Adrenal gland (tissue), 12 donors: ENCODE measurements around the gene ZFYVE1. TPM values are rescaled to one million over a fixed set of nuclear protein-coding genes. Genes with fewer than 3 reads are reported as not detected.

Source experiments
- DNase-seq, 7 donors: peaks; one replicate each; pipeline ENCODE4 v3.0.0-alpha.2; 2019 to 2020
- H3K27ac ChIP-seq, 5 donors: fragments of 200-600 bp; sonication (generic) in 4 of 5; 1 replicate in 3 of 5; 2 replicates in 2 of 5; pipeline versions ENCODE4 v1.5.1 to v1.8.0; 2016 to 2020; ENCODE audit warnings: mild to moderate bottlenecking in 1 of 5
- H3K27me3 ChIP-seq: fragments of 200-600 bp; 2 replicates; pipeline ENCODE4 v1.8.0; 2021
- H3K36me3 ChIP-seq, 2 donors: fragments of 200-600 bp; replicated peaks in 1 of 2; 1 replicate in 1 of 2; 2 replicates in 1 of 2; pipeline versions ENCODE4 v1.5.1 to v1.8.0; 2018 to 2022
- H3K4me1 ChIP-seq, 2 donors: fragments of 200-600 bp; replicated peaks in 1 of 2; 1 replicate in 1 of 2; 2 replicates in 1 of 2; pipeline versions ENCODE4 v1.5.1 to v1.8.0; 2018 to 2021
- H3K4me3 ChIP-seq, 4 donors: fragments of 200-600 bp; sonication (generic) in 3 of 4; one replicate each; pipeline ENCODE4 v1.5.1; 2016 to 2018
- H3K9me3 ChIP-seq, 3 donors: fragments of 200-600 bp; sonication (generic) in 1 of 3; replicated peaks in 1 of 3; 1 replicate in 2 of 3; 2 replicates in 1 of 3; pipeline versions ENCODE4 v1.5.1 to v1.8.0; 2016 to 2021
- CTCF ChIP-seq, 6 experiments: fragments of 450-650 bp in 4 of 6; fragments of 200-600 bp in 2 of 6; sonication (generic) in 1 of 6; IDR thresholded peaks; 1 replicate in 5 of 6; 2 replicates in 1 of 6; pipeline versions ENCODE4 v1.5.1 to v1.8.0; 2016 to 2021; ENCODE audit warnings: antibody characterized with exemption in 6 of 6, mild to moderate bottlenecking in 2 of 6, moderate library complexity in 1 of 6
- POLR2A ChIP-seq, 2 donors: fragments of 450-650 bp; IDR thresholded peaks; one replicate each; pipeline ENCODE4 v1.6.1; 2017; ENCODE audit warnings: antibody characterized with exemption in 2 of 2, mild to moderate bottlenecking in 2 of 2, moderate library complexity in 1 of 2
- WGBS, 4 donors: extraction: QIAGEN DNeasy Blood & Tissue Kit in 2 of 4; methylation state at CpG; one replicate each; pipeline versions ENCODE4 v1.1.5 to v1.1.7; 2013 to 2017; 5-methylcytosine and 5-hydroxymethylcytosine counted together
- intact Hi-C, 2 donors: fragments of 100-400 bp; cut with DNase I; formaldehyde crosslinking; loops; one replicate each; pipeline versions ENCODE4 v1.14.1 to v1.15.0; 2022 to 2023
- polyA plus RNA-seq, 3 donors: library from polyadenylated mRNA; stranded (reverse); fragments of 200-250 nt in 2 of 3; fragments of 350-450 nt in 1 of 3; fragmentation: Illumina TruSeq in 1 of 3; extraction: RNeasy Lipid Tissue Mini Kit (QIAGEN cat#74804) in 1 of 3; gene quantifications; one replicate each; pipeline ENCODE4 v1.2.3, GENCODE V29; 2013 to 2014
- total RNA-seq, 9 donors: library from RNA; depleted of rRNA in 4 of 9; stranded (reverse); fragments of >200 nt in 4 of 9; fragments of 120-200 nt in 1 of 9; fragmentation: NEBNext Ultra II Directional in 1 of 9; extraction: Animal tissue kit (Norgen Biotek cat#: 25700) in 1 of 9; gene quantifications; one replicate each; pipeline versions ENCODE4 v1.1.0 to v1.2.4, GENCODE V29; 2013 to 2023
- donor health status: healthy with polysubstance abuse.
- donor health status: Bipolar disorder and iron deficiency.
- donor health status: DM: yes; HTN: yes; CAD: no.
- donor health status: DM: no; HTN: no; CAD: no.
- donor health status: DM: no; HTN: no; CAD: no.
- donor health status: DM: yes; HTN: yes; CAD: no.

ZFYVE1 gene
- total and polyA plus RNA-seq, 12 donors = 8.2 to 41.3 (median 26.5) TPM

- TF ChIP-seq CTCF (IDR thresholded peaks at IDR 0.05) (no peak), POLR2A (IDR thresholded peaks at IDR 0.05) (no peak)
- H3K36me3 ChIP-seq = peaks cover 0 to 7% of the 10 kb centered on the region in 2 donors
- peaks cover 21 to 30% of the 10 kb centered on the region in 2 donors for H3K4me1 ChIP-seq
- no peaks in the 10 kb centered on the region for H3K9me3 ChIP-seq
- intact Hi-C loops = no loop called here
- no peaks in the 10 kb centered on the region for H3K27me3 ChIP-seq
- H3K4me3 ChIP-seq = no peak overlapping the region
- WGBS, 4 donors = 82 to 93% (median 86%) methylated on average over 6 of the region's 6 CpGs
- H3K27ac ChIP-seq = no peak overlapping the region
- DNase-seq = no peak
Measured at GRCh38 chr14:73003681-73004080, 23.2 kb downstream of the ZFYVE1 start.

- peaks cover 0 to 28% of the 10 kb centered on the region in 2 donors for H3K36me3 ChIP-seq
- no peak for DNase-seq
Measured at GRCh38 chr14:73000073-73000472, 26.8 kb downstream of the ZFYVE1 start.

GRCh38 chr14:72999316-72999715 is 27.6 kb downstream of the ZFYVE1 start:
- TF ChIP-seq POLR2A (IDR thresholded peaks at IDR 0.05) (no peak), CTCF (IDR thresholded peaks at IDR 0.05) (no peak)
- Histone ChIP-seq H3K27me3 (no peaks in the 10 kb centered on the region), H3K4me3 (no peak overlapping the region), H3K36me3 (peaks cover 0 to 35% of the 10 kb centered on the region in 2 donors), H3K27ac (peak overlapping the region in 1 of 5 donors; percentile 13), H3K9me3 (no peaks in the 10 kb centered on the region), H3K4me1 (peaks cover 18 to 23% of the 10 kb centered on the region in 2 donors)
- WGBS, 4 donors = 77 to 86% (median 80%) methylated on average over 4 of the region's 4 CpGs
- intact Hi-C loops = no loop called here
- DNase-seq = peak in 5 of 7 donors; percentile 35 to 66 (median 43)

More at GRCh38 chr14:73000073-73000472, 26.8 kb downstream of the ZFYVE1 start:
- Histone ChIP-seq H3K4me3 (no peak overlapping the region), H3K27me3 (no peaks in the 10 kb centered on the region), H3K9me3 (no peaks in the 10 kb centered on the region), H3K4me1 (peaks cover 18 to 23% of the 10 kb centered on the region in 2 donors), H3K27ac (no peak overlapping the region)
- WGBS, 4 donors = 90 to 97% (median 94%) methylated on average over 2 of the region's 2 CpGs
- no peak for TF ChIP-seq CTCF (IDR thresholded peaks at IDR 0.05)
- TF ChIP-seq POLR2A (IDR thresholded peaks at IDR 0.05) = no peak
- intact Hi-C loops = no loop called here

- H3K36me3 ChIP-seq = peaks cover 0 to 35% of the 10 kb centered on the region in 2 donors
- DNase-seq = no peak
- intact Hi-C loops = no loop called here
Measured at GRCh38 chr14:72998252-72998903, 28.5 kb downstream of the ZFYVE1 start.

More at GRCh38 chr14:72998252-72998903, 28.5 kb downstream of the ZFYVE1 start:
- H3K4me3 ChIP-seq = no peak overlapping the region
- H3K27me3 ChIP-seq = no peaks in the 10 kb centered on the region
- 88 to 95% (median 91%) methylated on average over 2 of the region's 2 CpGs for WGBS, 4 donors
- H3K9me3 ChIP-seq = no peaks in the 10 kb centered on the region
- peaks cover 14 to 23% of the 10 kb centered on the region in 2 donors for H3K4me1 ChIP-seq
- TF ChIP-seq POLR2A (IDR thresholded peaks at IDR 0.05) (no peak), CTCF (IDR thresholded peaks at IDR 0.05) (no peak)
- no peak overlapping the region for H3K27ac ChIP-seq
